Prostate gland (tissue), 1 donor: ENCODE measurements around the gene KCTD17.

ENCODE experiments used
- POLR2A ChIP-seq: fragments of 450-650 bp; IDR thresholded peaks from one replicate; pipeline ENCODE4 v1.6.1; 2016; ENCODE audit warnings: antibody characterized with exemption, mild to moderate bottlenecking
- POLR2AphosphoS5 ChIP-seq: sonication (generic); formaldehyde crosslinking; IDR thresholded peaks from one replicate; pipeline ENCODE4 v1.6.1; 2017; ENCODE audit warnings: antibody characterized with exemption

DNA sequence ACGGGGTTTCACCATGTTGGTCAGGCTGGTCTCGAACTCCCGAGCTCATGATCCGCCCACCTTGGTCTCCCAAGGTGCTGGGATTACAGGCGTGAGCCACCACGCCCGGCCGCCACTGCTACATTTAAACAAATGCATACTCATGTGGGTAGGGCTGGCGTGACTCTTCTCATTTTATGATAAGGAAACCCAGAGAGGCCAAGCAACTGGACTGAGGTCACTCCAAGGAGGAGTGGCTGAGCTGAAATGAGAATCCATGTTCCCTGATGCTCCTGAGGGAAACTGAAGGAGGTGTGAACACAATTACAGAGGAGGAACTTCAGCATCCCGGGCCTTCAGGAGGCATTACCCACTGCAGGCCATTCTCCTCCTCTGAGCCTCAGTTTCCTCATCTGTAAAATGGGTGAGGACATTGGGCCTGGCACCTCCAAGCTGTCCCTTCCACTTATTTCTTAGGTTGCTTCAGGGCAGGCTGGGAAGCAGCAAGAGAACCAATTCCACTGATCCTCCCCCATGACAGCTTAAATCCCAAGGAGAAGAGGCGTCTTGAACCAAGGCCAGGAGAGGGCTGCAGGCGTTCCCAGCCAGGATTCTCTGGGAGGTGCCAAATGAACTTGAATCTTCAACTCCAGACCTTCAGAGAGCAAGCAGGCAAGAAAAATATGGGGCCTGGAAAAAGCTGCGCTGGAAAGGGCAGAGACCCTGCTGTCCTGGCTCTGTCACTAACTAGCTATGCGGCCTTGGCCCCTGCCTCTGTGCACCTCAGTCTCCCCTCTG, 35.2 kb upstream of the KCTD17 start:
- TF ChIP-seq POLR2AphosphoS5 (no peak), POLR2A (no peak)
